HepG2 (cell line): Measurements from ENCODE around the gene CDK10. TPM values are rescaled to one million over a fixed set of nuclear protein-coding genes. Genes with fewer than 3 reads are reported as not detected.
A peak's percentile ranks its signal among the peaks of the same experiment; 100 is the strongest.

ENCODE experiments used
- AGO2 ChIP-seq: fragments of 200-400 bp; formaldehyde crosslinking; optimal IDR thresholded peaks from 2 replicates; pipeline ENCODE3; 2017; ENCODE audit warnings: mild to moderate bottlenecking, low read depth, low read length, moderate library complexity
- ATF3 ChIP-seq: sonication (generic); formaldehyde crosslinking; IDR thresholded peaks from 2 replicates; pipeline ENCODE4 v1.4.0; 2020; ENCODE audit warnings: missing genetic modification reagents
- BORCS8-MEF2B ChIP-seq: sonication (generic); formaldehyde crosslinking; IDR thresholded peaks from 2 replicates; pipeline ENCODE4 v1.8.0; 2022; ENCODE audit warnings: mild to moderate bottlenecking, missing genetic modification reagents
- BRD4 ChIP-seq: sonication (generic); formaldehyde crosslinking; IDR thresholded peaks from 2 replicates; pipeline ENCODE4 v1.4.0; 2020; ENCODE audit warnings: missing genetic modification reagents
- CTCF ChIP-seq: sonication (generic); formaldehyde crosslinking; IDR thresholded peaks from 2 replicates; pipeline ENCODE4 v1.5.0; 2020; ENCODE audit warnings: mild to moderate bottlenecking, missing genetic modification reagents, moderate library complexity
- HDAC1 ChIP-seq: sonication (generic); formaldehyde crosslinking; IDR thresholded peaks from 2 replicates; pipeline ENCODE4 v1.5.1; 2020; ENCODE audit warnings: mild to moderate bottlenecking, missing genetic modification reagents
- IKZF1 ChIP-seq: fragments of 450-650 bp; IDR thresholded peaks from 2 replicates; pipeline ENCODE4 v1.7.1; 2016
- KLF11 ChIP-seq: IDR thresholded peaks from 2 replicates; pipeline ENCODE4 v1.6.1; 2016; ENCODE audit warnings: missing compliant biosample characterization
- KLF9 ChIP-seq: IDR thresholded peaks from 2 replicates; pipeline ENCODE4 v1.6.1; 2016; ENCODE audit warnings: low read depth
- MATR3 ChIP-seq: sonication (generic); formaldehyde crosslinking; IDR thresholded peaks from 2 replicates; pipeline ENCODE4 v1.4.0; 2020; ENCODE audit warnings: missing genetic modification reagents
- NR2F2 ChIP-seq: IDR thresholded peaks from 2 replicates; pipeline ENCODE4 v1.6.1; 2012; ENCODE audit warnings: low read depth, inconsistent platforms, borderline replicate concordance
- NR2F6 ChIP-seq, 2 experiments: IDR thresholded peaks; 2 replicates each; pipeline ENCODE4 v1.6.1; 2016; ENCODE audit warnings: antibody characterized with exemption in 1 of 2, mild to moderate bottlenecking in 1 of 2
- NRL ChIP-seq: sonication (generic); formaldehyde crosslinking; IDR thresholded peaks from 2 replicates; pipeline ENCODE4 v1.5.0; 2020; ENCODE audit warnings: missing genetic modification reagents, mild to moderate bottlenecking, moderate library complexity, borderline replicate concordance
- PITX1 ChIP-seq: sonication (generic); formaldehyde crosslinking; IDR thresholded peaks from 2 replicates; pipeline ENCODE4 v1.5.1; 2020; ENCODE audit warnings: mild to moderate bottlenecking, missing genetic modification reagents
- POLR2AphosphoS2 ChIP-seq: IDR thresholded peaks from 2 replicates; pipeline ENCODE4 v1.6.1; 2011; ENCODE audit warnings: low read depth, low read length, improper control_type of control experiment
- RARA ChIP-seq: IDR thresholded peaks from 2 replicates; pipeline ENCODE4 v1.6.1; 2016; ENCODE audit warnings: missing genetic modification reagents, missing compliant biosample characterization
- SNAI1 ChIP-seq: sonication (generic); formaldehyde crosslinking; IDR thresholded peaks from 2 replicates; pipeline ENCODE4 v1.5.0; 2020; ENCODE audit warnings: mild to moderate bottlenecking, missing genetic modification reagents, borderline replicate concordance
- ZMYM3 ChIP-seq: sonication (generic); formaldehyde crosslinking; IDR thresholded peaks from 2 replicates; pipeline ENCODE4 v1.5.1; 2020; ENCODE audit warnings: mild to moderate bottlenecking, missing genetic modification reagents
- ZNF446 ChIP-seq: sonication (generic); formaldehyde crosslinking; IDR thresholded peaks from 2 replicates; pipeline ENCODE4 v1.5.0; 2020; ENCODE audit warnings: mild to moderate bottlenecking, missing genetic modification reagents
- ZNF543 ChIP-seq: sonication (generic); formaldehyde crosslinking; IDR thresholded peaks from 2 replicates; pipeline ENCODE4 v1.4.0; 2020; ENCODE audit warnings: mild to moderate bottlenecking, missing genetic modification reagents
- ZNF576 ChIP-seq: sonication (generic); formaldehyde crosslinking; IDR thresholded peaks from 2 replicates; pipeline ENCODE4 v1.4.0; 2020; ENCODE audit warnings: mild to moderate bottlenecking, missing genetic modification reagents
- ZNF597 ChIP-seq: sonication (generic); formaldehyde crosslinking; IDR thresholded peaks from 2 replicates; pipeline ENCODE4 v1.5.0; 2020; ENCODE audit warnings: missing genetic modification reagents
- ZNF605 ChIP-seq: sonication (generic); formaldehyde crosslinking; IDR thresholded peaks from 2 replicates; pipeline ENCODE4 v1.8.0; 2022; ENCODE audit warnings: mild to moderate bottlenecking, missing genetic modification reagents
- ZNF629 ChIP-seq: sonication (generic); formaldehyde crosslinking; conservative IDR thresholded peaks from 2 replicates; pipeline ENCODE4 v1.5.0; 2020; ENCODE audit warnings: missing genetic modification reagents
- ZNF710 ChIP-seq: sonication (generic); formaldehyde crosslinking; IDR thresholded peaks from 2 replicates; pipeline ENCODE4 v1.5.0; 2020; ENCODE audit warnings: mild to moderate bottlenecking, missing genetic modification reagents, borderline replicate concordance
- ZNF713 ChIP-seq: sonication (generic); formaldehyde crosslinking; IDR thresholded peaks from 2 replicates; pipeline ENCODE4 v1.4.0; 2020; ENCODE audit warnings: mild to moderate bottlenecking, missing genetic modification reagents
- ZNF788 ChIP-seq: sonication (generic); formaldehyde crosslinking; IDR thresholded peaks from 2 replicates; pipeline ENCODE4 v1.5.0; 2020; ENCODE audit warnings: mild to moderate bottlenecking, missing genetic modification reagents, borderline replicate concordance
- polyA plus RNA-seq, 8 experiments: library from polyadenylated mRNA; depleted of rRNA in 3 of 8; stranded (reverse) in 7 of 8; unstranded in 1 of 8; fragments of >200 nt; fragmentation: Illumina TruSeq in 4 of 8; extraction: Trizol in 4 of 8; gene quantifications; 2 replicates each; pipeline versions ENCODE4 v1.2.1 to v1.2.3, GENCODE V29; 2011 to 2016; ENCODE audit warnings: low read depth in 4 of 8, missing spikeins in 1 of 8, mixed read lengths in 1 of 8; ENCODE audit not compliant: insufficient read depth in 1 of 8
- total RNA-seq, 5 experiments: library from RNA; depleted of rRNA; stranded (reverse); fragments of >200 nt; fragmentation: Illumina TruSeq; extraction: Trizol; gene quantifications; 2 replicates each; pipeline ENCODE4 v1.2.3, GENCODE V29; 2016; ENCODE audit warnings: low read depth in 1 of 5

Gene CDK10
- total and polyA plus RNA-seq, 2 of the 13 experiments (the other 11 are each of a cell fraction or from before 2014, with no cell fraction given), result 2.5 to 3.9 TPM

- TF ChIP-seq ATF3 (CRISPR knock-in tag) (no peak), RARA (CRISPR knock-in tag) (no peak), ZMYM3 (peak; percentile 42; the same call in 1 of the 2 replicates), CTCF (CRISPR knock-in tag) (peak; percentile 33), AGO2 (no peak), HDAC1 (CRISPR knock-in tag) (no peak), BORCS8-MEF2B (CRISPR knock-in tag) (0 out of 2 replicates have a peak, but pooled peaks have one; percentile 26), NRL (CRISPR knock-in tag) (0 out of 2 replicates have a peak, but pooled peaks have one; percentile 19), ZNF710 (no peak), ZNF543 (CRISPR knock-in tag) (no peak), ZNF713 (CRISPR knock-in tag) (no peak), IKZF1 (no peak), NR2F6 (IDR thresholded peaks at IDR 0.05) (0 out of 2 replicates have a peak, but pooled peaks have one; percentile 27), NR2F6 (CRISPR knock-in tag; IDR thresholded peaks at IDR 0.05) (no peak), ZNF597 (no peak), PITX1 (CRISPR knock-in tag) (no peak), NR2F2 (no peak), KLF9 (no peak), MATR3 (CRISPR knock-in tag) (no peak), ZNF576 (0 out of 2 replicates have a peak, but pooled peaks have one; percentile 56), POLR2AphosphoS2 (no peak), BRD4 (CRISPR knock-in tag) (no peak), ZNF446 (CRISPR knock-in tag) (no peak), ZNF629 (CRISPR knock-in tag) (peak; percentile 81), SNAI1 (CRISPR knock-in tag) (0 out of 2 replicates have a peak, but pooled peaks have one; percentile 10), ZNF788 (CRISPR knock-in tag) (no peak), ZNF605 (CRISPR knock-in tag) (0 out of 2 replicates have a peak, but pooled peaks have one; percentile 3), KLF11 (no peak)
- TF ChIP-seq, all 625 proteins: peak for 10
Measured at GRCh38 chr16:89656435-89657121, 29.9 kb upstream of the CDK10 start (continued).
